SK-N-SH treated with all-trans-retinoic acid at 6 μM for 48 hours (cell line): ENCODE measurements around the gene TBX19.

Experiments
- BACH2 ChIP-seq: fragments of 250-450 bp; sonication (Bioruptor Pico); IDR thresholded peaks from 2 replicates; pipeline ENCODE4 v1.9.0; 2021; ENCODE audit warnings: mild to moderate bottlenecking, borderline replicate concordance
- CREB5 ChIP-seq: fragments of 250-450 bp; sonication (Bioruptor Pico); IDR thresholded peaks from 2 replicates; pipeline ENCODE4 v1.5.1; 2020; ENCODE audit warnings: low read depth, mild to moderate bottlenecking, moderate library complexity
- CSRNP3 ChIP-seq: fragments of 250-450 bp; sonication (Bioruptor Pico); IDR thresholded peaks from 2 replicates; pipeline ENCODE4 v1.5.1; 2021; ENCODE audit warnings: mild to moderate bottlenecking, moderate library complexity
- ISL1 ChIP-seq: fragments of 250-450 bp; sonication (Bioruptor Pico); IDR thresholded peaks from 2 replicates; pipeline ENCODE4 v2.1.2; 2022; ENCODE audit warnings: mild to moderate bottlenecking, moderate library complexity
- RARB ChIP-seq: fragments of 250-450 bp; sonication (Bioruptor Pico); IDR thresholded peaks from 2 replicates; pipeline ENCODE4 v1.8.0; 2021; ENCODE audit warnings: mild to moderate bottlenecking, moderate library complexity
- TOX ChIP-seq: fragments of 250-450 bp; sonication (Bioruptor Pico); IDR thresholded peaks from 2 replicates; pipeline ENCODE4 v1.8.0; 2021; ENCODE audit warnings: mild to moderate bottlenecking, moderate library complexity, borderline replicate concordance
- ZFP3 ChIP-seq: fragments of 250-450 bp; sonication (Bioruptor Pico); IDR thresholded peaks from 2 replicates; pipeline ENCODE4 v1.5.0; 2020; ENCODE audit warnings: mild to moderate bottlenecking, moderate library complexity
- ZNF565 ChIP-seq: fragments of 450-650 bp; formaldehyde crosslinking; conservative IDR thresholded peaks from 2 replicates; pipeline ENCODE4 v1.5.0; 2020; ENCODE audit warnings: low read depth, mild to moderate bottlenecking, moderate library complexity

- TF ChIP-seq ISL1 (CRISPR knock-in tag): no peak
- no peak for TF ChIP-seq CREB5
- TF ChIP-seq ZFP3: no peak
- TF ChIP-seq CSRNP3 (CRISPR knock-in tag): no peak
- no peak for TF ChIP-seq TOX (CRISPR knock-in tag)
- TF ChIP-seq BACH2 (CRISPR knock-in tag): no peak
- TF ChIP-seq RARB (CRISPR knock-in tag): no peak
- no peak for TF ChIP-seq ZNF565 (CRISPR knock-in tag)
Observed at GRCh38 chr1:168234846-168235547, 45.7 kb upstream of the TBX19 start.
